ENCODE data around the gene ADD3.

The ADD3 gene

DNA sequence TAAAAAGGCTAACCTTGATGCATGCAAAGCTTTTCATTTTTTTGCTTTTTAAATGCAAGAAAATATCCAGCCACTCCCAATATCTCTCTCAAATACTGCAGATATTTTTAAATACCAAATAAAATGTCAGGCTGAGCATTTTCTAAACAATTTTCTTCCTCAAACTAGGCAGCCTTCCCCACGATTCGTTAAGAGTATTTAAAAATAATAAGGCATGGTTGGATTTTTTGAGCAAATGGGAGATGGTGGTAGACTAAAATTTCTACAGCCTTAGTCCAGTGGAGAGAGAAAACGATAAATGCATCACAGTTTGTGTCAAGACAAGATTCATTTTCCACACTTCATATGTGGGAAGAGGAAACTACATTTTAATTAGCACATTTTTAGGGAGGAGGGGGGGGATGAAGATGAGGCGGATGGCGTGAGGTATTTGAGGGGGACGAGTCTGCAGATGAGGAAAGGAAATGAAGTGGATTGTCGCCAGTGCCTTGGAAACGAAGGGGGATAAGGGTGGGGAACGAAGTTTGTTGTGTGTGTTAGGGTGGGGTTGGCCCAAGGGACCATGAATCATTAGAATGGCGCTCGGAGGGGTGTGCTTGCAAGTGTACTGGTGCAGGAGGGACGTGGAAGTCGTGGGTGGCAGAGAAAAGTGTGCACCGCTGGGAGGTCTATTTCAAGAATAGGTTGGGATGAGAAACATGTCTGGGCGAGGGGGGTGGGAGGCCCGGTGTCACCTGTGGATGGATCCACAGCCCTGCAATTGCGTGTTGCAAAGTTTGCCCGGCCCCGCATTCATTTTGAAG is 1.2 kb upstream of the ADD3 start:
- DNase-seq = no peak

GRCh38 chr10:110007161-110007700 is 553 bp upstream of the ADD3 start:
- DNase-seq = no peak

GRCh38 chr10:110008518-110009339 is 945 bp downstream of the ADD3 start:
- no peak for DNase-seq

GRCh38 chr10:110009736-110010475 is 2.1 kb downstream of the ADD3 start:
- DNase-seq = no peak

DNA sequence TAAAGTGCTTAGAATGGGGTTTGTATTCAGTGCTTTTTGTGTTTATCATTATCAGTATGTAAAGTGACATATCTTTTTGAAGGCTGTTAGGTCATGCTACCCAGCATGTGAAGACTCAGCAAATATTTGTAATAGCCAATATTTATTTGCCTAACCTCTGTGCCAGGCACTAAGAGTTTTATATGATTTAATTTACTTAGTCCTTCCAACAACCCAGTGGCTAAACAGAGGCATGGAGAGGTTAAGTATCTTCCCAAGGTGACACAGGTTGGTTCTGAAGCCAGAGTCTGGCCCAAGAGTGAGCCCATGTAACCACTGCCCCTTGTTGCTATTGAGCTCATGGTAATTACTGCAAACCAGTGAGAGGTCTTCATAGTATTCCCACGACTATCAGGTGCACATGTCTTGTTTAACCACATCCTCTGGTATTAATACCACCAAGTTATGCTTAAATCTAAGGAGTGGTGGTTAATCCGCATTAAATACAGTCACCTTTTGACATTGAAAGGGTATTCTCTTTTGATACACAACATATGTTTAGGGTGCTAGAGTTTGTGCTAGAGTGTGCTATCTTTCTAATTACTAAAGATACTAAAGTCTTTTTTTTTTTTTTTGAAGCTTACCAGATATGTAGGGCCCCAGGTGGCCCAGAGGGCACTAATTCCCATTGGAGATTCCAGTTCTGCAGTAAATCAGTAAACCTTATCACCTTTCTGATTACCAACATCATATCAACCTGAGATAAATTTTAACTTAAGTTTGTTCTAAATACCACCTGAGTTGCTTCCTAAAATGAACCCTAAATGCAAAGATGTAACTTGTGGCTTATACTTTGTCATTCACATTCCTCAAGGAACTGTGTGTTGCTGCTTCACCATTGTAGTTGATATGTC is 2.9 kb downstream of the ADD3 start:
- DNase-seq = no peak

DNA sequence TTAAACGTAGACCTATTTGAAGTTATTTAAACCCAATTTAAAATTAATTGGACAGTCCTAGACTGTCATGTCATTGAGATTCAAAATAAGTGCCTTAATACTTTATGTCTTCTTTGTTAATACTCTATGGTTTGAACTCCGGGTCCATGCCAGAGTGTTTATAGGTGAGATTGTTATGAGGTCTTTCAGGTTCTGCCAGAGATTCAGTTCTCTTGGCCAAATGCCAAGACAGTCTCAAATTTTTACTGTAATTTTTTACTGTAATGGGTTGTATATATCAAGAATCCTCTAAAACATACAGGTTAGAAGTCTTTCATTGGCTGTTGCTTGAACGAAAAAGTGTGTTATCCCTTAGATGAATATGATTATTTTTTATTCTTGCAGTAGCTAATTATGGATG is 3.9 kb downstream of the ADD3 start:
- DNase-seq = no peak

GRCh38 chr10:110013630-110014293 is 6.0 kb downstream of the ADD3 start:
- no peak for DNase-seq

GRCh38 chr10:110016039-110016438 is 8.3 kb downstream of the ADD3 start:
- DNase-seq = no peak

DNA sequence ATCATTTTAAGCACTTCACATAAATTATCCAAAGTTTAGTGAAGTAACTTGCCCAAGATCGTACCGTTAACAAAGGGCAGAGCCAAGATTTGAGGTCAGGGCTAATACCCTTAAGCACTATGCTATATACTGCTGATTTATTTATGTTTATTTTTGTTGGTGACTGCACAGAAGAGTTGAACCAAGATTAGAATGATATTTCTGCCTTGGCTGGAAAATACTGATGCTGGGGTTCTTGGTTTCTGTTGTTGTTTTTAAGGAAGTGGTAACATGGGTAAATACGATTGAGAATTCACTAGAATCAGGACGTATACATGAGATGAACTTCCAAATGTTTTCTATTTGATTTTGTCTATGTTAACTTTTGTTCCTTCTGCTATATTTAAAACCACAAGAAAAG is 9.3 kb downstream of the ADD3 start:
- DNase-seq = no peak

- no peak for DNase-seq
Measured at GRCh38 chr10:110017907-110018306, 10.1 kb downstream of the ADD3 start.

- DNase-seq = no peak
Measured at GRCh38 chr10:110020265-110020664, 12.5 kb downstream of the ADD3 start.

DNA sequence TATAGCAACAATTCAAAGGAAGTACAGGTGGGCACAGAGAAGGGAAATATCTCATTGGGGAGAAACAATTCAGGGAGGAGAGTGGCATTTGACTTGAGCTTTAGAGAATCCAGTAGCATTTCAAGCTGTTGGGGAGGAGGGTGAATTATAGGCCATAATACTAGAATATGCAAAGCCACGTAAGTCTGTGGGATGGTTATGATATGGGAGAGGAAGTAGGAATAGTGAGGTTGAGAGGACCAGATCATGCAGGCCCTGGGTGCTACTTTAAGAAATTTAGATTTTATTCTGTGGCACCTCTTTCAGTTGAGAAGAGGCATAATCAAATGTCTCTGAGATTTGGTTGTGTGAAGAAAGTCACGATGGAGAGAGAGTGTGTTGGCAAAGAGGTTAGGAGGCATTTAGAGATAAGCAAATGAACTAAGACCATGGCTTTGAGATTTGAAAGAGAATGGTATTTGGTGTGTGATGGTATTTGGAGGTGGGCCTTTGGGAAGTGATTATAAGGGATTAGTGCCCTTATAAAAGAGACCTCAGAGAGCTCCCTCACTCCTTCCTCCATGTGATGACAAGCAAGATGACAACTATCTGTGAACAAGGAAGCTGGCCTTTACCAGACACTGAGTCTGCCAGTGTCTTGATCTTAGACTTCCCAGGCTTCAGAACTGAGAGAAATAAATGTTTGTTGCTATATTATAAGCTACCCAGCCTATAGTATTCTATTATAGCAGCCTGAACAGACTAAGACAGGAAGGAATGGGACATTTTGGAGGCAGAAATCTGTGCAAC is 15.1 kb downstream of the ADD3 start:
- DNase-seq = no peak

DNA sequence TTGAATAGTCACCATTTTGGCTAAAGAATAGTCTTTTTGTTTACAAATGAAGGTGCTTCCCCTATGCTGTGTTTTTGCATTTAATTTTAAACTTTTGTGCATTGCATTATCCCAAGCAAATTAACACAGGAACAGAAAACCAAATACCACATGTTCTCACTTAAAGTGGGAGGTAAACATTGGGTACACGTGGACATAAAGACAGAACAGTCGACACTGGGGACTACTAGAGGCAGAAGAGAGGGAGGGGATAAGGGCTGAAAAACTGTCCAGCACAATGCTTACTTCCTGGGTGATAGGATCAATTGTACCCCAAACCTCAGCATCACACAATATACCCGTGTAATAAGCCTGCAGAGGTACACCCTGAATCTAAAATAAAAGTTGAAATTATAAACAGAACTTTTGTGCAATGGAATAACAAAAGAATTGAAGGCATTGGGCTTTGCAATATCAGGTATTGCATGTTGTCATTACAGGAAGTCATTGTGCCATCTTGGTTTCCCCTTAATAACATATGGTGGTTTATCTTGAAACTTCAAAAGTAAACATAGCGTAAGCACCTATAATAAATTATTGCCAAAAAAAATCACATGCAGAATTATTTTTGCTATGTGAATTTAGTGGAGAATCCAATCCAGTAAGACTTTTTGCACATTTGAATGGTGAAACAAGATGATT is 16.1 kb downstream of the ADD3 start:
- no peak for DNase-seq

DNA sequence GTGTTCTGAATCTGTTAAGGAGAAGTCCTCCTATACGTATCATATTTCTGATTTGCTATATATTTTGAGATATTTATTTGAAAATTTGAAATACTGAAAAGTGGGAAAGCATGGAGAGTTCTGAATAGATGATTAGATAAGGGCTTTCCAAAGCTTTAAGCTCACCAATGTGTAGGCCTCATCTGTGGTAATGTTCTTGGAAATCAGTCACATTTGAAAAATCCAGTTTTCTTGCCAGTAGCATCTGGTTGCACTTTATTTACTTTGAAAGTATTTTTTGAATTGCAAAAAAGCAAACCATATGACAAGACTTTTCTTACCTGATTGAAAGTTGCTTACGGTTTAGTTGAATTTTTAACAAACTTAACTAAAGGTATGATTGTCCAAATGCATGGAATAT is 21.7 kb downstream of the ADD3 start:
- DNase-seq = no peak

DNA sequence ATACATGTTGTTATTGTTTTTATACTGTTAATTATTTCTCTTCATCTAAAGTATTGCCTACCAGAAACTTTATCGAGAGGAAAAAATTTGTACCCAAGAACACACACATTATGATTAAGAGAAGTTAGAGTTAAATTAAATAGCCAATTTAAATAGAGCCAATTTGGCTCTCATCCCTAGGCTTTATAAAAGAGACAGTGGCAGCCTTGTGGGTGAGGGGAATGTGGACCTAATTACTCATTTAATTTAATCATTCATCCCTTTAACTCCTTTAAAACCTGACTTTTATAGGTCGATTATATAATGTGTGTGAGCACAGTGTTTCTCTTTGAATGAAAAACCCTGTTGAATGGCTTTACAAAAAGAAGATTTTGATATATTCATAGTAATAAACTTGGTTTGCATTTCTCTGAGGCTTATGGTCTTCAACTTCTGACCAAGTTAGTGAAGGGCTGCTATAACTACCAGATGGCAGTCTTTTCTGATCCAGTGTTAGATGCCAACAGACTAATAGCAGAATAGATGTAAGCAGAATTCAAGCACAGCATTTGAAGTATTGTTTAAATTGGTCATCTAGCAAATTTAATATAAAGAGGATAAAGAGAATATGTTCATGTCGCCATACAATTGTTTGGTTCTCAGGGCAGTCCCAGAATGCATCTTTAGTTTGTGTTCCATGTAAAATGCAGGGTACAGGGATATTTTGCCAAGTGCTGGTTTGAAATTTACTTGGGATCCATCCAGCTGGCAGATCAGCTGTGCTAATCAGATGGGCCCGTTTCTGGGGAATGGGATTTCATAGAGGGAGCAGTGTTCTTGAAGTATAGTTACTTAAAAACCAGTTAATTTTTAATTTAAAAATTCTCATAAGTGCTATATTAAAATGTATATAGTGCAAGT is 25.3 kb downstream of the ADD3 start:
- no peak for DNase-seq

- DNase-seq = no peak
Measured at GRCh38 chr10:110033701-110034235, 26.0 kb downstream of the ADD3 start.

- no peak for DNase-seq
Measured at GRCh38 chr10:110034596-110034995, 26.8 kb downstream of the ADD3 start.

GRCh38 chr10:110035070-110035921 is 27.5 kb downstream of the ADD3 start:
- DNase-seq = no peak

Data from NCI-H2081 treated with DMSO at 0.1 percent for 48 hours (cell line).